HG03378 (cell line): ENCODE measurements around the gene RIT2.
"Not testable (repeated sequence)": the region's sequence is repeated elsewhere in the genome, so short reads cannot be mapped to it uniquely, and the experiment has no call there.

Source experiments
- ATAC-seq: cut with Tn5 transposase; IDR thresholded peaks from one replicate; pipeline ENCODE4 v1.9.1; 2021; ENCODE audit warnings: mild to moderate bottlenecking, moderate library complexity; ENCODE audit not compliant: unreplicated experiment

Gene RIT2

GRCh38 chr18:42854558-42854957 is 260.9 kb downstream of the RIT2 start:
- ATAC-seq, result no peak

DNA sequence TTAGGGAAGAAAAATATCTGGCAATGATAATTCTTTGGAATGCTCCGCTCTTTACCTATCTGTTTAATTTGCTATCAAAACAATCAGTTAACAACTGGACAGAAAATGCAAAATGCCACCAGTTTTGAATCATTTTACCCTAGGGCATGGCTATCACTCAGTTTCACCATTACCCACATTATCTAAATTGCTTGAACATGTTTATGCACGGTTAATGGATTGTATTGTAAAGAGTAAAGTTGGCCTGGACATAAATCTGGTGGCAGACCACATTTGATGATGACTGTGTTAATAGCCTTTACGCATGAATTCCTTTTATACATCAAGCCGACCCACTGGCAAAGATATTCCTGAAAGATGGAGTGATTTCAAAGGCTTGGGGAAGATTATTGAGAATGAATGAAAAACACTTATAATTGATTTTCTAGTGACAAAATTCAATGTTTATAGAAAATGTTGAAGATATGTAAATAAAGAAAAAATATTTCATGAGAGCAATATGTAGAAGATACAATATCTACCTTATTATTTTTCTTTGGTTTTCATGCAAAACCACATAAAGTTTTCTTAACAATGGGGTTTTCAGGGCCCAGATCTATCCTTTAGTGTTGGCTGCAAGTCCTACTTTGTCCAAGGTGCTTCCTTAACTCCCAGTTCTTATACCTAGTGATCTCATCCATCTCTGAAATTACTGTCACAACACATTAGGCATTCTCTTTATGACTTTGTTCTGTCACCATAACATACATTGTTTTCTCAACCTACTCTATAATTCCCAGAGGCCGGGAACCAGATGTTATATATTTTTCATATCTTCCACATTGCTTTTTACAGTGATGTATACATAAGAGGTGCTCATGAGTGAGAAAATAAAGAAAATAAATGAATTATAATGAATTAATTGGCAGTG is 265.1 kb downstream of the RIT2 start:
- ATAC-seq, result no peak

GRCh38 chr18:42839408-42839807 is 276.1 kb downstream of the RIT2 start:
- no peak for ATAC-seq

DNA sequence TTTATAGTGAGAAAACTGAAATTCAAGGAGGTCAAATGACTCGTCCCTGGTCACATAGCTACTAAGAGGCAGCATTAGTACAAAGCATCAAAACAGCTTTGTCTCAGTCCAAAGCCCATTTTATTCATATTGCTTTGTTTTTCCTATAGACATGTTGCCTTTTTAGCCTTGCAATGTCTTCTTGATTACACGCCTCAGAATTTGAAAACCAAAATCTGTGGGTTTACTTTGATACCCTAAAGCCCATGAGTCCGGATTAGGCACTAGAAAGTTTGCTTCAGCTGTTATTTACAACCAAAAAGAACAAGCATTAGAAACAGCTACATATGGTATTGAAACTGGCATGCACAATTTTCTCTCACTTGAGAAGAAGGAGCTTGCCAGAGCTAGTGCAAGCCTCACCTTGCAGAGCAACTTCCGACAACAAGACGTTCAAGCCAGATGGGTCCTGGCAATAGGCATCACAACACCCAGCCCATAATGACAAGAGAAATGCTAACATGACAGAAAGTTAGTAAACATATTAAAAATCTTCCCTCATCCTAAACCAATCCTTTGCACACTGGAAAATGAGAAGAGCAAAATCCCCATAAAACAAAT is 276.8 kb downstream of the RIT2 start:
- no peak for ATAC-seq

DNA sequence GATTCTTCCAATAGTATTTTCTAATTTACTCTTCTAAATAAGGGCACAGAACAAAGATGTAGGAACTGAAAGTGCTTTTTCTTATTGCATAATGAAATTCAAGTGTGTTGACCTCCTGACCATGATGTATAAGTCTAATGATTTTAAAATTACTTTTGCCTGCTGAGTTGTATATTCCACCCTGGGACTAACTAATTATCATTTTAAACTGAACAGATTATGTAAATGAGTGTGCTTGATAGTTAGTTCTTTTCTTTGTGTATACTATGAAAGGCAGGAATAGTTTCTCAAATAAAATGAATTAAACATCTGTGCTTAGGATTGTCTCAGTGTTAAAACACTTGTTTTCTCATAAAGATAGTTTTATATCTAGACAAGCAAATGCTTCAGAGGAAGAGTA is 284.5 kb downstream of the RIT2 start:
- no peak for ATAC-seq

- no peak for ATAC-seq
These were observed 286.6 kb downstream of the RIT2 start for GRCh38 chr18:42828881-42829280.

- no peak for ATAC-seq
These were observed 291.3 kb downstream of the RIT2 start for GRCh38 chr18:42824178-42824577.

- no peak for ATAC-seq
These were observed 292.8 kb downstream of the RIT2 start for GRCh38 chr18:42822711-42823110.

DNA sequence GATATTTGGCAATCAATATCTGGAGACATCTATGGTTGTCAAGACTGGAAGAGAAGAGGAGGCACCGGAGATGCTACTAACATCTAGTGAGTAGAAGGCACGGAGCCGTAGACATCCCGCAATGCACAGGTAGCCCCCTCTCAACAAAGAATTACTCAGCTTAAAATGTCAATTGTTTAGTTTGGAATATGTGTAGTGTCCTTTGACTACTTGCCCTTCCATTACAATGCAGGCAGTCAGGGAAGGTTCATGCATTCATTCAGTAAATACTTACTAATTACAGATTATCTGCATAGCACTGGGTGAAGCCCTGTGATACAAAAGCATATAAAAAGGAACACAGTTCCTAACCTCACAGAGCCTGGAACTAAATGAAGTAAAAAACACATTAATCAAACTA is 294.0 kb downstream of the RIT2 start:
- ATAC-seq, result no peak

DNA sequence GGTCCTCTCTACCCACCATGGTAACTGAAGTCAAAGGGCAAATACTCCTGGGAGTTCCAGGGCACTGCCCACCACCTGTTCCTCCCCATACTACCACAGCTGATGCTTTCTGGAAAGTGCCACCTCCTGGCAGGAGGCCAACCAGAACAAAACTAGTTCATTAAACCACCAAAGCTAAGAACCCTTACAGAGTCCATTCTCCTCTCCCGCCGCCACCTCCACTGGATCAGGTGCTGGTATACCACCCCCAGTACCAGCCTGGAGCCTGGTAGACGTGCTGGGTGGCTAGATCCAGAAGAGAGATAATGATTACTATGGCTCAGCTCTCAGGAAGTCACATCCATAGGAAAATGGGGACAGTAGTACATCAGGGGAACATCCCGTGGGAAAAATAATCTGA is 300.9 kb downstream of the RIT2 start:
- ATAC-seq, result no peak

DNA sequence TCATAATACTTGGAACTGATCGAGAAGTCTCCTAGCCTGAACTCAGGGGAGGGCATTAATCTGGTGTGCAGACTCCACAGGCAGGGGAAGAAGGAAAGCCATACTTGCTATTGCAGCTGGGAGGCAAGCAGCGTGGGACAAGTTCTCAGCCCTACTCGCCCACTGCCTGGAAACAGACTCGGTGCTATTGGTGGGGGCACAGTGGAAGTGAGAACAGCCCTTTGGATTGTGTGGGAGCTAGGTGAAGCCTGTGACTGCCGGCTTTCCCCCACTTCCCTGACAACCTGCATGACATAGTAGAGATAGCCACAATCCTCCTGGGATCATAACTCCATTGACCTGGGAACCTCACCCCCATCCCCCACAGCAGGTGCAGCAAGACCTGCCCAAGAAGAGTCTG is 301.3 kb downstream of the RIT2 start:
- ATAC-seq, result no peak

DNA sequence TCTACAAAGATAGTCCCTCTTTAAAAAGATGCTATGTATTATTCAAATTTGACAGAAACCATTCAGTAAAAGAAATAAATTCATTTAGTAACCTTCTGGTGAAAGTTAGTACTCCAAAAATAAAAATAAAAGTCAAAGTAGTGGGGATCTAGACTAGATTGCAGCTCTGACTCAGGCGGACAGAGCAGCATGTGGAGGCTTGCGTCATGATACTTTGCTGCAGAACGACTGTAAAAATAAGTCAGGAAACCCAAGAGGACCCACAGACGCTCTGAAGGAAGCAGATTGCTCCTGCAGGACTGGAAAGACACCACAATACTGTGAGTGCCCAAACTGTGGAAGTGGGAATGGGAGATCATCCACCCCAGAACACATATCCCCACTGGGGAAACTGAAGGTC is 301.9 kb downstream of the RIT2 start:
- ATAC-seq, result no peak

- ATAC-seq, result no peak
These were observed 307.6 kb downstream of the RIT2 start for GRCh38 chr18:42807887-42808286.

DNA sequence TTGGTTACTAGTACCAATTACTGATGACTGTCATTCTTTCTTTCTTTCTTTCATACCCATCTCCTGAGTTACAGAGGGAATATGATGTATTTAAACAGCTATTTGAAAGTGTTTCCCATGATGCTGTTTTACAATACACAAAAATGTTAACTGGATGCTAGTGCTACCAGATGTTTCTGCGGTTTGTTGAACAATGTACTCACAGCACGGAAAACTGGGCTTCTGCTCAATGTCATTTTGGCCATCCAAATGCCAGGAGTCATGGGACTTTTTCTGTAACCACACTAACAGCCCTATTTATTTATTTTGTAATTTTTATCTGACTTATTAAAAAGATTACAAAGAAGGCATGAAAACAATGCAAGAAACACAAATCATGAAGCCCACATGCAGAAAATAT is 313.8 kb downstream of the RIT2 start:
- ATAC-seq, result no peak

DNA sequence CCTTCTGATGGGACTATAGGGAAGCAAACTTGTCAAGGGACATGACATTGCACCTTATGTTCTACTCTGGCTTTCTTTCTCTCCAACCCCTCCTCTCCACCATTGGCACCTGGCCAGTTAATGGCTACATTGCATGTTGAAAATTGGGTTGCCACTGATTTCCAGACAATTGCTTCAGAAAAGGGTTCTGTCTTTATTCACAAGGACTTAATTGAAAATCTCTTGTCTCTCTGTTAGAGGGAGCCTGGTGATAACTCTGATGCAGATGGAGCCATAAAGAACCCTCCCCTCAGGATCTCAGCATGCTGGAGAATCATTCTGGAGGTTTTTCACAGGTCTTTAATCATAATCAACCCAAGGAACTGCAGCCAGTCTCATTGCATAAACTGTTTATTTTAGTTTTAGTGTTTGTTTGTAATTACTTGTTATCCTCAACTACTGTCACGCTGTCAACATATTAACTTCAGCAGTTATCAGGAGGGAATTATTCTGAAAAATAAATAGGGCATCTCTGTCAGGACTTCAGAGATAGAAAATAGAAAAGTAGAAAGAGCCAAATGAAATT is 316.8 kb downstream of the RIT2 start:
- no peak for ATAC-seq

- not testable (repeated sequence) for ATAC-seq
These were observed 320.2 kb downstream of the RIT2 start for GRCh38 chr18:42795213-42795789.

DNA sequence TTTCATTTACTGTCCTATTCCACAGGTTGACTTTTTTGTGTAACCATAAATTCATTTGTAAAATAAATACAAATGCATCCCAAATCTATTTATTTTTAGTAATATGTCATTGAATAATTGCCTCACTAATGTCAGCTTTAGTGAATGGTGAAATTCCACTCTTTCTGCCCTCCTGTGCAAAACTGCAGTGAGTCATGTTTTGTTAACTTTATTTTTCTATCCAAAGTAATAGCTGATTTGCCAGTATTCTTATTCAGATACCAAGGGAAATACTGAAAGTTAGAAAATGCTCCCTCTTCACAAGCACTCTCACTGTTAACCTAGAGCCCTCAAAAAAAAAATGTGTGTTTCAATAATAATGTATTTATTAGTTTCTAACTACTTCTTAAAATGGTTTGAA is 322.8 kb downstream of the RIT2 start:
- ATAC-seq, result no peak

DNA sequence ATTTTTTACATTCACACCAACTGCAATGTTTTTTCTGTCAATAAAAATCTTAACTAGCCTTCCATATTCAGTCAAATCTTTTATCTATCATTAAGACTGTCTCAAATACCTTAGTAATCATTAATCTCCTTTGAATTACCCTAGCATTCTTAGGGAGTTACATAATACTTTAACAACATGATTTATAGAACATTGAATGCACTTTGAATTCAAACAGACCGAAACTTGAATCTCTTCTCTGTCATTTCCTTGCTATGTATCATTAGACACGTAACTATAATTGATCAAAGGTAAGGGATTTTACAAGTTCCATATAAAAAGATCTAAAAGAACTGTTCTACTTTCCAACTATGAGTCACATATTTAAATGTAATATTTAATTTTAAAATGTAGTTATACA is 330.9 kb downstream of the RIT2 start:
- ATAC-seq, result no peak

DNA sequence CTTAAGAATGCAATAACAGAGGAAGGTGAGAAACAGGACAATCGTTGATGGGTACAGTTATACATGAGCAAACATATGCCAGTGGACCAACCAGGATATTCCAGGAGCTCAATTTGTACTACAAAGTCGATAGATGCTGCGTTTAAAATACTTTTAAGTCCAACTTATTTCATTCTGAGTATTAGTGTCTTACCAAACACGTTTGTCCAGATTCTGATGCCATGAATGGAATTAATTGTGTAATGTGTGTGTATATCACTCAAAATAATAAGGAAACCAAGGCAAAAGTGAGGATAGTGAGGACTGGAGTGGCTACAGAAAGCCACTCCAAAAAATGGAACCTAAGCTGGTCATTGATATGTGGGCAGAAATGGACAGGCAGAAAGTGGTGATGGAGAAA is 332.6 kb downstream of the RIT2 start:
- ATAC-seq, result no peak

DNA sequence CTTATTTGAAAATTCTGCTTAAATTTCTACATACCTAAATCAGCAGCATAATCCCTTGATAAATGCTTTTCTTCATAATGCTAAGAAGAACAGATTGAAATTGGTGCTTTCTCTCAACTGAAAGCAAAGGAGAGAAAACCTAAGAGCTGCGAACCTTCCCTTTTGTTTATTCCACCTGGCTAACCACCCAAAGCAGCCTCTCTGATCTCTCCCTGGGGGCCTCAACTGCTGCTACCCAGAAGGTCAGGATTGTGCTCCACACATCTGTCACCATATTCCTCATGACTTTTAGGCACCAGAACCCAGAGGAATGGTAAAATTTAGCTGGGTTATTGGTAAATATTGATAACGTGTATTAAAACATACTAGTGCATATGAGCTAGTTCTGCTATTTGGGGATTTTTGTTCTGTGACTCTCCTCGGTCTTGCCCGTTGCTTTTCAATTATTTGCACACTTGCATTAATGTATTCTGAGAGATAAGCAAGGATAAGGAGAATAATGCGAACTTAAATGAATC is 334.1 kb downstream of the RIT2 start:
- no peak for ATAC-seq

- ATAC-seq, result no peak
These were observed 335.3 kb downstream of the RIT2 start for GRCh38 chr18:42780171-42780570.
